A549 (cell line): ENCODE results near the gene CLPSL1. TPM values are rescaled to one million over a fixed set of nuclear protein-coding genes. Genes with fewer than 3 reads are reported as not detected.
"Not testable (repeated sequence)": the region's sequence is repeated elsewhere in the genome, so short reads cannot be mapped to it uniquely, and the experiment has no call there.

Source experiments
- ATAC-seq, 2 experiments: fragments of 200-7000 bp in 1 of 2; fragments of >200 bp in 1 of 2; cut with Nextera tagmentation in 1 of 2; cut with Tn5 transposase in 1 of 2; 3 replicates each; pipeline versions ENCODE4 v1.8.0 to v1.9.1; 2018 to 2020; ENCODE audit warnings: mild to moderate bottlenecking in 1 of 2, moderate library complexity in 1 of 2
- CTCF ChIA-PET: fragments of 300-600 bp; sonication (Branson Sonifier 250); formaldehyde crosslinking; extraction: SDS; loops from one replicate; lab custom pipeline; 2021; ENCODE audit warnings: antibody characterized with exemption, inconsistent platforms; lab: Yijun Ruan, JAX
- POLR2A ChIA-PET: fragments of 350-600 bp; formaldehyde crosslinking; extraction: SDS; loops from one replicate; lab custom pipeline; 2021; ENCODE audit warnings: antibody characterized with exemption, inconsistent platforms; lab: Yijun Ruan, JAX
- DNase-seq, 2 experiments: peaks; one replicate each; pipeline versions ENCODE4 v3.0.0 to v3.0.0-alpha.2; 2011 to 2016; ENCODE audit warnings: low read depth in 1 of 2, low spot score in 1 of 2
- FAIRE-seq: peaks from 2 replicates; lab custom pipeline; 2011; peaks lifted over from hg19 to GRCh38; lab: Jason Lieb, UNC
- H3K27ac ChIP-seq, 2 experiments: fragments of >200 bp; sonication (Bioruptor Twin); formaldehyde crosslinking; 3 replicates each; pipeline ENCODE4 v1.5.1; 2016 to 2017
- H3K4me1 ChIP-seq: fragments of >200 bp; sonication (Bioruptor Twin); formaldehyde crosslinking; 3 replicates; pipeline ENCODE4 v1.6.1; 2016
- H3K4me2 ChIP-seq: fragments of >200 bp; sonication (Bioruptor Twin); formaldehyde crosslinking; 3 replicates; pipeline ENCODE4 v1.6.1; 2016
- H3K4me3 ChIP-seq: fragments of >200 bp; sonication (Bioruptor Twin); formaldehyde crosslinking; 3 replicates; pipeline ENCODE4 v1.5.1; 2016
- H3K9me3 ChIP-seq: fragments of >200 bp; sonication (Bioruptor Twin); formaldehyde crosslinking; 3 replicates; pipeline ENCODE4 v1.6.1; 2016
- BHLHE40 ChIP-seq: IDR thresholded peaks from 2 replicates; pipeline ENCODE4 v1.6.1; 2012; ENCODE audit warnings: low read depth, low read length, inconsistent platforms
- CBX2 ChIP-seq: fragments of 200-600 bp; sonication (generic); IDR thresholded peaks from 2 replicates; pipeline ENCODE4 v1.6.1; 2016; ENCODE audit warnings: low read depth, mild to moderate bottlenecking, borderline replicate concordance
- CHD4 ChIP-seq: fragments of 200-600 bp; sonication (generic); IDR thresholded peaks from 2 replicates; pipeline ENCODE4 v1.6.1; 2016; ENCODE audit warnings: antibody characterized with exemption, mild to moderate bottlenecking, borderline replicate concordance
- EP300 ChIP-seq, 2 experiments: fragments of >200 bp; sonication (Bioruptor Twin); formaldehyde crosslinking; IDR thresholded peaks; 2 replicates in 1 of 2; 3 replicates in 1 of 2; pipeline ENCODE4 v1.6.1; 2016 to 2017
- FOXS1 ChIP-seq: fragments of 250-450 bp; sonication (Bioruptor Pico); IDR thresholded peaks from 2 replicates; pipeline ENCODE4 v1.5.0; 2020; ENCODE audit warnings: mild to moderate bottlenecking, moderate library complexity
- GATA3 ChIP-seq: IDR thresholded peaks from 2 replicates; pipeline ENCODE4 v1.6.1; 2012; ENCODE audit warnings: borderline replicate concordance
- HOXA7 ChIP-seq: fragments of 250-450 bp; sonication (Bioruptor Pico); IDR thresholded peaks from 2 replicates; pipeline ENCODE4 v1.5.0; 2020; ENCODE audit warnings: mild to moderate bottlenecking, moderate library complexity
- HOXB13 ChIP-seq: fragments of 250-450 bp; sonication (Bioruptor Pico); IDR thresholded peaks from 2 replicates; pipeline ENCODE4 v1.5.0; 2020; ENCODE audit warnings: low read depth, mild to moderate bottlenecking, moderate library complexity
- JUN ChIP-seq, 2 experiments: fragments of >200 bp; sonication (Bioruptor Twin); formaldehyde crosslinking; IDR thresholded peaks; 2 replicates in 1 of 2; 3 replicates in 1 of 2; pipeline ENCODE4 v1.6.1; 2016 to 2017
- JUNB ChIP-seq: fragments of >200 bp; sonication (Bioruptor Twin); formaldehyde crosslinking; IDR thresholded peaks from 2 replicates; pipeline ENCODE4 v1.6.1; 2016
- KDM1A ChIP-seq: fragments of 200-600 bp; sonication (generic); IDR thresholded peaks from 2 replicates; pipeline ENCODE4 v1.6.1; 2016; ENCODE audit warnings: low read depth, mild to moderate bottlenecking
- MAFK ChIP-seq: fragments of 450-650 bp; IDR thresholded peaks from 2 replicates; pipeline ENCODE4 v1.6.1; 2014; ENCODE audit not compliant: partially characterized antibody
- NFE2L2 ChIP-seq: fragments of 150-350 bp; conservative IDR thresholded peaks from 2 replicates; pipeline ENCODE4 v1.6.1; 2014; ENCODE audit warnings: low read length
- PHF8 ChIP-seq: fragments of 200-600 bp; sonication (generic); IDR thresholded peaks from 2 replicates; pipeline ENCODE4 v1.6.1; 2016; ENCODE audit warnings: low read depth, mild to moderate bottlenecking, antibody characterized with exemption, moderate library complexity, borderline replicate concordance
- POLR2A ChIP-seq: IDR thresholded peaks from 2 replicates; pipeline ENCODE4 v1.6.1; 2012; ENCODE audit warnings: mild to moderate bottlenecking, low read length
- RCOR1 ChIP-seq: fragments of 150-350 bp; IDR thresholded peaks from 2 replicates; pipeline ENCODE4 v1.6.1; 2014; ENCODE audit warnings: antibody characterized with exemption, low read length, low read depth
- RNF2 ChIP-seq: fragments of 200-600 bp; sonication (generic); IDR thresholded peaks from 2 replicates; pipeline ENCODE4 v1.6.1; 2016; ENCODE audit warnings: low read depth, mild to moderate bottlenecking, antibody characterized with exemption, moderate library complexity, borderline replicate concordance
- ZFP36 ChIP-seq: fragments of 450-650 bp; IDR thresholded peaks from 2 replicates; pipeline ENCODE4 v1.6.1; 2014; ENCODE audit warnings: borderline replicate concordance; ENCODE audit not compliant: partially characterized antibody
- ZSCAN20 ChIP-seq: fragments of 250-450 bp; sonication (Bioruptor Pico); IDR thresholded peaks from 2 replicates; pipeline ENCODE4 v1.8.0; 2022; ENCODE audit warnings: mild to moderate bottlenecking, moderate library complexity
- WGBS: methylation state at CpG from one replicate; pipeline ENCODE4 v1.1.6; 2017; ENCODE audit errors: missing lambda C conversion rate; 5-methylcytosine and 5-hydroxymethylcytosine counted together
- polyA minus RNA-seq: library from RNA; depleted of rRNA, polyadenylated mRNA; stranded (reverse); fragments of >200 nt; gene quantifications from 2 replicates; pipeline ENCODE4 v1.2.3, GENCODE V29; 2011; rRNA and poly(A)+ RNA removed
- polyA plus RNA-seq, 4 experiments: library from polyadenylated mRNA; depleted of rRNA in 3 of 4; stranded (reverse); fragments of >200 nt; fragmentation: RNase III in 1 of 4; extraction: RNeasy Plus Mini Kit Qiagen cat#74134 plus additional on column Dnase treatment in 1 of 4; gene quantifications; 2 replicates in 3 of 4; 3 replicates in 1 of 4; pipeline ENCODE4 v1.2.3, GENCODE V29; 2011 to 2017
- TF ChIP-seq, protein P1 (sequence below): IDR thresholded peaks from 2 replicates; pipeline ENCODE4 v1.6.1; 2012
- TF ChIP-seq, protein P2 (sequence below): fragments of 250-450 bp; sonication (Bioruptor Pico); IDR thresholded peaks from 2 replicates; pipeline ENCODE4 v1.5.0; 2020; ENCODE audit warnings: low read depth, mild to moderate bottlenecking, moderate library complexity
- TF ChIP-seq, protein P3 (sequence below): IDR thresholded peaks from 2 replicates; pipeline ENCODE4 v1.6.1; 2012; ENCODE audit warnings: low read depth, borderline replicate concordance

Gene CLPSL1, protein sequence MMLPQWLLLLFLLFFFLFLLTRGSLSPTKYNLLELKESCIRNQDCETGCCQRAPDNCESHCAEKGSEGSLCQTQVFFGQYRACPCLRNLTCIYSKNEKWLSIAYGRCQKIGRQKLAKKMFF
- polyA plus RNA-seq (2011; rRNA removed), result not detected in 2 replicates
- not detected in 2 replicates for polyA plus RNA-seq (2012; cell fraction: cytosol; rRNA removed)
- polyA plus RNA-seq (2012; cell fraction: nucleus; rRNA removed), result not detected in 2 replicates
- not detected in 3 replicates for polyA plus RNA-seq (2017; fragmentation: RNase III; extraction: RNeasy Plus Mini Kit Qiagen cat#74134 plus additional on column Dnase treatment)
- not detected in 2 replicates for polyA minus RNA-seq

DNA sequence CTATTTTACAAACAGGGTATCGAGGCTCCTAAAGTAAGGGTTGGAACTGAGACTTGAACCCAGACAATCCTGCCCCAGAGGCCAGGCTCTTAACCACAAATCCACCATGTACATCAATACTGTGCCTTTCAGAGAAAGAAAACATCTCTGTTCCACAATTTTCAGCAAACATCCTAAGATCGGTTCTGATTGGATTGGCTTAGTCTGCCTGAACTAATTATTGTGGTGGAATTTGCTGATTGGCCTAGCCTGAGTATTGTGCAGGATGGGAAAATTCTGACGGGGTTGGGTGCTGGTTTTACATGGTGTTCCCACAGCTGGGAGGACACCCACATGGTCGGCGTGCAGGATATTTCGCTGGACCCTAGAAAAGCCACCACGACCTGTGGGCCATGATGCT, at the start of gene CLPSL1:
TSS of gene CLPSL1 (plus strand) at position 301 of the 400 bp plus-strand sequence. CDS start at position 393, 92 bp downstream.
- no peak for TF ChIP-seq JUNB
- TF ChIP-seq, protein P1, sequence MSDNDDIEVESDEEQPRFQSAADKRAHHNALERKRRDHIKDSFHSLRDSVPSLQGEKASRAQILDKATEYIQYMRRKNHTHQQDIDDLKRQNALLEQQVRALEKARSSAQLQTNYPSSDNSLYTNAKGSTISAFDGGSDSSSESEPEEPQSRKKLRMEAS, result no peak
- no peak for TF ChIP-seq NFE2L2
- TF ChIP-seq, all 56 proteins: peak for 0
- DNase-seq (no peak), FAIRE-seq (no peak), ATAC-seq (no peak)
- WGBS, result 79% methylated on average over 7 of the region's 7 CpGs
- Histone ChIP-seq H3K4me3 (no peak within 1 kb of the TSS), H3K27ac (no peak within 1 kb of the TSS), H3K4me2 (no peak within 1 kb of the TSS), H3K9me3 (no peaks in the 10 kb centered on the region), H3K4me1 (no peaks in the 10 kb centered on the region; the same call in 2 of the 3 replicates)
- ChIA-PET CTCF (no interaction called here), POLR2A (no interaction called here)

DNA sequence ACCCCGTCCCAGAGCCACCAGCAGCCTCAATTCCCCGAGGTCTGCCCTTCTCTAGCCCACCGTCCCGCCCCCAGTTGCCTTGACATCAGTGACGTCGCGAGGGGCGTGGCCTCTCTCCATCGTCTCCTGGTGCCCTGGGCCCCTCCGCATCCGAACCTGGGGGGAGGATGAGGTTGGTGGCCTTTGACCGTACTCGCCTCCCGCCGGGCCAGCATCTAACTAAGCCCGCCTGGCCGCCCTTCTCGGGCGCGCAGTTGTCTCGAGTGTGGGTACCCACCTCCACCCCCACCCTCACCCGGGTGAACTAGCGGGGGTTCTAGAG, 49.4 kb upstream of the CLPSL1 start:
- H3K4me1 ChIP-seq, result peaks cover 51% of the 10 kb centered on the region
- H3K4me2 ChIP-seq, result peak overlapping the region; percentile 81
- POLR2A ChIA-PET, result no interaction called here
- CTCF ChIA-PET, result interaction anchor here (1.1 kb wide), 1 partner anchor 147 kb away, joined by 6 read pairs; no protein-coding TSS in a partner anchor
- no CpG with 5 or more reads among the region's 23 CpGs for WGBS
- ATAC-seq, result peak; percentile 62 to 70
- TF ChIP-seq POLR2A (0 out of 2 replicates have a peak, but pooled peaks have one; percentile 17), MAFK (no peak)
- TF ChIP-seq, all 56 proteins: peak for 1
- H3K4me3 ChIP-seq, result peak overlapping the region; percentile 75
- FAIRE-seq (no peak), DNase-seq (peak; percentile 81 to 83)
- peak overlapping the region; percentile 98 to 99 for H3K27ac ChIP-seq
- no peaks in the 10 kb centered on the region for H3K9me3 ChIP-seq

DNA sequence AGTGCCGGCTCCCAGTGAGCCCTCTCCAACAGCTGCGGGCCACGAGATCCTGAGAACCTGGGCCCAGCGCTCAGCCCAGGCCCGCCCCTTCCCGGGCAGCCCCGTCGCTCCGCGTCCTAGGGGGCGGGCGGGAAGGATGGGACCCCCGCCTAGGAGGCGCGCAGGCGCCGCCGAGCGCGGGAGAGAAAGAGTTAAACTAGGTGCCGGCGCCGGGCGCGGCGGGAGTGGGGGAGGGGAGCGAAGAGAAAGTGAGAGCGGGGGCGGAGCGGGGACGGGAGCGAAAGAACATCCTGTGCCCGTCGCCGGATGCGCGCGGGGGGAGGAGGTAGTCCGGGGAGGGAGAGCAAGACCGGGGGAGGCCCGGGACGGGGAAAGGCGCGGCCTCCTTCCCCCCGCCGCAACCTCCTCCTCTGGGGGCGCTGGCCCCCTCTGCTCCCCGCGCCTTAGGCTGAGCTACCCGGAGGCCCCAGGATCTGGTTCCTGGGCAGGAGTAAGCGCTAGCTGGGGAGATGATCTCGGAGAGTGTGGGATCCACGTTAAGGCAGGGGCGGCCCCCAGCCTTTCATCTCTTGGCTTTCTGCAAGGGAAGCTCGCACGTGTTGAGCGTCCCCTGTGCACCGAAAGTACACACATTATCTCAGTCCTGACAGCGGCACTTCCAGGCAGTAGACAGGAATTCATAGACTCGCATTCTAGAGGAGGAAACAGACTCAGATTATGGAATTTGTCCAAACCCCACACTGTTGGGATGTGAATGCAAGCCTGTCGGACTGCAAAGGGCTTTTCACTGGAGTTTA, 48.9 kb upstream of the CLPSL1 start:
- CTCF ChIA-PET, result interaction anchor here (1.1 kb wide), 2 partner anchors 140 to 148 kb away, joined by 3 to 6 read pairs; no protein-coding TSS in a partner anchor
- FAIRE-seq, result no peak

DNA sequence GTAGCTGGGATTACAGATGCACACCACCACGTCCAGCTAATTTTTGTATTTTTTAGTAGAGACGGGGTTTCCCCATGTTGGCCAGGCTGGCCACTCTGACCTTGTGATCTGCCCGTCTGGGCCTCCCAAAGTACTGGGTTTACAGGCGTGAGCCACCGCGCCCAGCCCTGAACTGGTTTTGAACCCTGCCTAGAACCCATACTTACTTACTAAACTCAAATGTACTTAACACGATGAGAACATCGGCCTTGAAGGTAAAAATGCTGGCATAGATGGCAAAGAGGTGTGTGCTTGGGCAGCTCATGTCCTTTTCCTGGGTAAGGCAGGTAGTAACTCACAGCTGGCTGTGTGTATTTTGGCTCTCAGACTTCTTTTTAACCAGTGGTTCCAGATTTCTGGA, 47.2 kb upstream of the CLPSL1 start:
- TF ChIP-seq CHD4 (no peak), HOXA7 (CRISPR knock-in tag) (no peak), HOXB13 (CRISPR knock-in tag) (no peak), ZSCAN20 (no peak)
- TF ChIP-seq, all 56 proteins: peak for 0
- H3K4me2 ChIP-seq, result no peak overlapping the region
- H3K4me3 ChIP-seq, result no peak overlapping the region
- 94% methylated on average over 8 of the region's 8 CpGs for WGBS
- no peak for DNase-seq
- ATAC-seq, result no peak
- FAIRE-seq, result no peak
- peak overlapping the region; percentile 98 to 99; a peak in 3 of 6 replicates for H3K27ac ChIP-seq
- ChIA-PET CTCF (interaction anchor here (0.7 to 2.0 kb wide), 5 partner anchors 91 to 210 kb away, joined by 3 to 13 read pairs (median 4); no protein-coding TSS in a partner anchor), POLR2A (no interaction called here)
- H3K9me3 ChIP-seq, result no peaks in the 10 kb centered on the region
- peaks cover 36% of the 10 kb centered on the region for H3K4me1 ChIP-seq

More for the DNA sequence above, 48.9 kb upstream of the CLPSL1 start:
- peak; percentile 83 to 84 for DNase-seq
- ATAC-seq, result peak; percentile 54 to 69
- WGBS, result 3% methylated on average over 12 of the region's 61 CpGs
- Histone ChIP-seq H3K4me1 (peaks cover 46% of the 10 kb centered on the region), H3K4me2 (peak overlapping the region; percentile 81)
- TF ChIP-seq RCOR1 (no peak), JUNB (no peak), EP300 (IDR thresholded peaks at IDR 0.05) (peak in 1 of 2 experiments; percentile 18; a peak in 1 of 5 replicates), ZFP36 (no peak), GATA3 (peak; percentile 24; the same call in 1 of the 2 replicates), BHLHE40 (0 out of 2 replicates have a peak, but pooled peaks have one; percentile 33), KDM1A (0 out of 2 replicates have a peak, but pooled peaks have one; percentile 21), POLR2A (peak; percentile 26; the same call in 1 of the 2 replicates), FOXS1 (CRISPR knock-in tag) (no peak), CBX2 (no peak), RNF2 (no peak), PHF8 (peak; percentile 68; the same call in 1 of the 2 replicates), JUN (IDR thresholded peaks at IDR 0.05) (peak in 1 of 2 experiments; percentile 76; a peak in 2 of 5 replicates)
- TF ChIP-seq, protein P1, result peak; percentile 64
- TF ChIP-seq, protein P2, sequence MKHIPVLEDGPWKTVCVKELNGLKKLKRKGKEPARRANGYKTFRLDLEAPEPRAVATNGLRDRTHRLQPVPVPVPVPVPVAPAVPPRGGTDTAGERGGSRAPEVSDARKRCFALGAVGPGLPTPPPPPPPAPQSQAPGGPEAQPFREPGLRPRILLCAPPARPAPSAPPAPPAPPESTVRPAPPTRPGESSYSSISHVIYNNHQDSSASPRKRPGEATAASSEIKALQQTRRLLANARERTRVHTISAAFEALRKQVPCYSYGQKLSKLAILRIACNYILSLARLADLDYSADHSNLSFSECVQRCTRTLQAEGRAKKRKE (CRISPR knock-in tag), result no peak
- TF ChIP-seq, protein P3, sequence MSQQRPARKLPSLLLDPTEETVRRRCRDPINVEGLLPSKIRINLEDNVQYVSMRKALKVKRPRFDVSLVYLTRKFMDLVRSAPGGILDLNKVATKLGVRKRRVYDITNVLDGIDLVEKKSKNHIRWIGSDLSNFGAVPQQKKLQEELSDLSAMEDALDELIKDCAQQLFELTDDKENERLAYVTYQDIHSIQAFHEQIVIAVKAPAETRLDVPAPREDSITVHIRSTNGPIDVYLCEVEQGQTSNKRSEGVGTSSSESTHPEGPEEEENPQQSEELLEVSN, result 0 out of 2 replicates have a peak, but pooled peaks have one; percentile 3
- TF ChIP-seq, all 56 proteins: peak for 9
- H3K9me3 ChIP-seq, result no peaks in the 10 kb centered on the region
- peak overlapping the region; percentile 75 for H3K4me3 ChIP-seq
- H3K27ac ChIP-seq, result peak overlapping the region; percentile 98 to 99
- POLR2A ChIA-PET, result no interaction called here

DNA sequence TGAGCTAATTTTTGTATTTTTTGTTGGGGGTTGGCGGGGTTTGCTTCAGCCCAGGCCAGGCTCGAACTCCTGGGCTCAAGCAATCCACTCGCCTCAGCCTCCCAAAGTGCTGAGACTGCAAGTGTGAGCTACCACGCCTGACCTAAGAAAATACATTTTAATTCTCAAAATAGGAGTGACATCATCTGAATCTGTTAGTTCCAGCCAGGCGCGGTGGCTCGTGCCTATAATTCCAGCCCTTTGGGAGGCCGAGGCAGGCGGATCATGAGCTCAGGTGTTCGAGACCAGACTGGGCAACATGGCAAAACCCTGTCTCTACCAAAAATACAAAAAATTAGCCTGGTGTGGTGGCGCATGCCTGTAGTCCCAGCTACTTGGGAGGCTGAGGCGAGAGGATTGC, 46.5 kb upstream of the CLPSL1 start:
- POLR2A ChIA-PET, H3K4me2 ChIP-seq, FAIRE-seq, H3K4me3 ChIP-seq, ATAC-seq, DNase-seq, H3K9me3 ChIP-seq: not testable (repeated sequence)
- CTCF ChIA-PET, result interaction anchor here (0.7 to 2.0 kb wide), 4 partner anchors 131 to 211 kb away, joined by 3 to 13 read pairs (median 4); no protein-coding TSS in a partner anchor
- Histone ChIP-seq H3K4me1 (peaks cover 29% of the 10 kb centered on the region), H3K27ac (peak overlapping the region in 1 of 2 experiments; percentile 99; a peak in 1 of 6 replicates)
- 95% methylated on average over 9 of the region's 12 CpGs for WGBS
